GM18511 (cell line): ENCODE measurements around the gene FIBP.

Source experiments
- ATAC-seq: cut with Tn5 transposase; IDR thresholded peaks from one replicate; pipeline ENCODE4 v1.9.1; 2021; ENCODE audit warnings: mild to moderate bottlenecking, moderate library complexity; ENCODE audit not compliant: unreplicated experiment

The FIBP gene

GRCh38 chr11:65888163-65888814 is at the start of gene FIBP:
Gene FIBP, minus strand, starts transcription at chr11:65888471. Its CDS starts 53 bp downstream, at chr11:65888418.
- peak; percentile 54 for ATAC-seq

- no peak for ATAC-seq
Observed at GRCh38 chr11:65937766-65938165, 49.5 kb upstream of the FIBP start.

GRCh38 chr11:65934014-65934413 is 45.7 kb upstream of the FIBP start:
- ATAC-seq: no peak

- ATAC-seq: no peak
Observed at GRCh38 chr11:65932558-65932919, 44.3 kb upstream of the FIBP start.

GRCh38 chr11:65931773-65932557 is 43.7 kb upstream of the FIBP start:
- ATAC-seq: no peak

- no peak for ATAC-seq
Observed at GRCh38 chr11:65928667-65929066, 40.4 kb upstream of the FIBP start.

GRCh38 chr11:65927904-65928397 is 39.7 kb upstream of the FIBP start:
- ATAC-seq: peak; percentile 76

GRCh38 chr11:65925397-65925796 is 37.1 kb upstream of the FIBP start:
- no peak for ATAC-seq

GRCh38 chr11:65922565-65922964 is 34.3 kb upstream of the FIBP start:
- no peak for ATAC-seq

GRCh38 chr11:65921876-65922275 is 33.6 kb upstream of the FIBP start:
- ATAC-seq: no peak

- no peak for ATAC-seq
Observed at GRCh38 chr11:65921033-65921555, 32.8 kb upstream of the FIBP start.

- ATAC-seq: no peak
Observed at GRCh38 chr11:65920372-65920802, 32.1 kb upstream of the FIBP start.

GRCh38 chr11:65919573-65920371 is 31.5 kb upstream of the FIBP start:
- ATAC-seq: peak; percentile 49

GRCh38 chr11:65919141-65919572 is 30.9 kb upstream of the FIBP start, which contains the start of gene DRAP1:
Gene DRAP1, plus strand, starts transcription at chr11:65919426. Its CDS starts 76 bp downstream, at chr11:65919502.
- peak; percentile 90 for ATAC-seq

- peak; percentile 65 for ATAC-seq
Observed at GRCh38 chr11:65918211-65919140, 30.2 kb upstream of the FIBP start, which contains the start of gene C11orf68. Gene C11orf68, minus strand, starts transcription at chr11:65919062. Its CDS starts 31 bp downstream, at chr11:65919031.

GRCh38 chr11:65917434-65918210 is 29.4 kb upstream of the FIBP start:
- ATAC-seq: no peak

GRCh38 chr11:65917077-65917433 is 28.8 kb upstream of the FIBP start:
- ATAC-seq: no peak

- ATAC-seq: no peak
Observed at GRCh38 chr11:65916391-65916790, 28.1 kb upstream of the FIBP start.

- ATAC-seq: no peak
Observed at GRCh38 chr11:65915821-65916251, 27.6 kb upstream of the FIBP start.
